NCI-H2107 treated with DMSO at 0.1 percent for 48 hours (cell line): ENCODE measurements around the gene LZTR1.

Experiments used
- DNase-seq: peaks from one replicate; lab custom pipeline; 2025; ENCODE audit not compliant: unreplicated experiment; lab: John Stamatoyannopoulos, UW

LZTR1 gene

DNA sequence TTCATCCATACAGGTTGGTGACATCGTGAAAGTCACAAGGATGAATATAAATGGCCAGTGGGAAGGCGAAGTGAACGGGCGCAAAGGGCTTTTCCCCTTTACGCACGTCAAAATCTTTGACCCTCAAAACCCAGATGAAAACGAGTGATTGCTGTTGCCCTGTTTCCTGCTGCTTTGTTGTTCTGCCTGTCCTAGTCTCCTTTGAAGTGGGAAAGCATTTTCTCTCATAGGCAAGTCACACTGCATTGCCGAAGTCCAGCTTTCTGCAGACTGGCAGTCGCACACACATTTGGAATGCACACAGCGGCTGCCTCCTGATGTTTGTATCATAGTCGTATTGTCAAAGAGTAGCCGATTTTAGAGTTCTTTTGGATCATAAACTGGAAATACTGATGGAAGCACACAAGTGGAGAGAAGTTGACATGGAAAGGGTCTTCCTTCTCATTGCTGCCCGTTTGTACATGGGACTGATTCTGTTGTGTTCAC is 32.4 kb upstream of the LZTR1 start:
- DNase-seq, result no peak

DNA sequence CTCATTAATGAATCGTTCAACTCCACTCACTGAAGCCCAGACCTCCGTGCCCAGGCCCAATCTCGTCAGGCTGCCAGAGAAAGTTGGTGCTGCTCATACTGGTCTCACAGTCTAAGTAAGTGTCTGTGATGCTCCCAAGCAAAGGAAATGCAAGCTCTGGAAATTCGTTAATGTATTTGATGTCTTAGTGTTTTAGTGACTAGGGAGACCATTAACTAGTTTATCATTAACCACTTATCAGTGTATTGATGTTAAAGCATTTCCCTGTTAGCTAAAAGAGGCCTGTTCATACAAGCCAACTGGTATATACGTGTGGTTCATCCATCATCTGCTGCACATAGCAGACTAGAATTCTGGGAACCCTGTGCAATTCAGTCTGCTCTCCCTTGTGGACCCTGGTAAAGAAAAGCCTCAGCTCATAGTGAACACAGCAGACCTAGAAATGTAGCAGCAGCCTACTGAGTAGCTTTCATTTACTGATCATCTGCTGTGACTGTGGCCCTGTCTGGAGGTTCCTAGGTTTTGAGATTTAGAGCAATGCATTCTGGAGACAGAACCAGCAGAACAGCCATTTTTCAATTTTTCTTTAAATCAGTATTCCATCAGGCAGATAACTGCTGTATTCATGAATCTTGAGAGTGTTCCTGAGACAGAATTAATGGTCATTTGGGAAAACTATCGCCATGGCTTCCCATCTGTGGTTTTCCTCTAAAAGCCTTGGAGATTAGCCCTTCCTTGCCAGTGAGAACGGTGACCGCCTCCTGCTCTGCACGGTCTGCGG is 30.8 kb upstream of the LZTR1 start:
- DNase-seq, result no peak

DNA sequence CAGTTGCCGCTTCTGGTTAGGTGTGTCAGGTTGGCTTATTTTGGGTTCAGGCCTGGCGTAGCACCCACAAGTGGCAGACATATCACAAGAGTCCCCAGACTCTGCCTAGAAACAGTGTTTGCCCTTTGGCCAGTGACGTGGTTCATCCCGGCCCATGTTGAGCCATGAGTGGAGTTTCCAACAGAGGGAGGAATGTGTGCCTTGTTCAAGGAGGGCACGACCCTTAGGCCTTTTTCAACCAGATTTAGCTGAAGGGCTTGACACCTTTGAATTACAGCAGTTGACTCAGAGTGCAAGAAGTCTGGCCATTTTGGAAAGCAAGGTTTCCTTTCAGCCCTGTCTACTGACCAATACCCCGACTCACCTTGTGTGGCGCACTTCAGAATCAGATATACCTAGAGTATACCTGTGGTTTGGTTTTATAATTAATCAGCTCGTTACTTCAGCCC is 30.1 kb upstream of the LZTR1 start:
- no peak for DNase-seq

DNA sequence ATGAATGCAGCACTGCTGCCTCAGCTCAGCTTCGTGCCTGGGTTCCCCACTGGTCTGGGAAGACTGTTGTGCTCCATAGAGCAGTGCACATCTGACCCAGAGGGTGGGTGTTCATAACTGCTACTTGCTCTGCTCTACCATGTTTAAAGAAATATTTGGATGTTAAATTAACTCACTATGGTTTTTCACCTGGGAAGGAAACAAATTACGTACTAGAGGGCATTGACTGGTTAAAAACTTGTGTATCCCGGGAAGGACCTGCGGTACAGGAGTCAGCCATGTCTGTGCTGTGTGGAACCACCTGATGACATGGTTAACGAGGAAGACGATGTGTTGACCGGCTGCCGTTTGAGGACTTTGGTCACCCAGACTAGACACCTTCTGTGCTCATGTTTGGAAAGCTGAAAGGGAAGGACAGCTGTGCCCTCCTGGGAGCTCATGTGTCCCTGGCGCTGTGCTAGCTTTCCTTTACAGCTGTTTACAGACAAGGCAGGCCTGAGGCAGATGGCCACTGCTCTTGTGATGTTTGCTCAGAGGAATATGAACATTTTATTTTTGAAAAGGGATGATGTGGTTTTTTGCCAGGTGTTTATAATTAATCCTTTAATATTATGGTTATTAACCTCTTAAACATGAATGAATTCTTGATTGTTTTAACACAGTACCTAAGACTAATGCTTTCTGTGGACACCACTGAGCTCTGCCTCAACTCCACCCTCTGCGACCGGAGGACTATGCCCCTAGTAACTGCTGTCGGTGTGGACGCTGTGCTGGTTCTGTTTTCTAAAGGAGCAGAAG is 29.4 kb upstream of the LZTR1 start:
- DNase-seq, result no peak

DNA sequence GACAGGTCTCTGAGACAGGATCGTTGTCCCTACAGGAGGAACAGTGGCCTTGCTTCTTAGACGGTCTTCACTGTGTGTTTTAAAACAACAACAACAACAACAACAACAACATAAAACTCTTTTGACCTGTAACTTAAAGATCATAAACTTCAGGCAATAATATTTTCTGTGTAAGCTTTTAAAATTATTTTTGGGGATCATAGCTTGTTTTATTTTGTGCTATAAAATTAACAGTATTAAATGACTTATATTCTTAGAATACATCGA is 28.8 kb upstream of the LZTR1 start:
- no peak for DNase-seq

DNA sequence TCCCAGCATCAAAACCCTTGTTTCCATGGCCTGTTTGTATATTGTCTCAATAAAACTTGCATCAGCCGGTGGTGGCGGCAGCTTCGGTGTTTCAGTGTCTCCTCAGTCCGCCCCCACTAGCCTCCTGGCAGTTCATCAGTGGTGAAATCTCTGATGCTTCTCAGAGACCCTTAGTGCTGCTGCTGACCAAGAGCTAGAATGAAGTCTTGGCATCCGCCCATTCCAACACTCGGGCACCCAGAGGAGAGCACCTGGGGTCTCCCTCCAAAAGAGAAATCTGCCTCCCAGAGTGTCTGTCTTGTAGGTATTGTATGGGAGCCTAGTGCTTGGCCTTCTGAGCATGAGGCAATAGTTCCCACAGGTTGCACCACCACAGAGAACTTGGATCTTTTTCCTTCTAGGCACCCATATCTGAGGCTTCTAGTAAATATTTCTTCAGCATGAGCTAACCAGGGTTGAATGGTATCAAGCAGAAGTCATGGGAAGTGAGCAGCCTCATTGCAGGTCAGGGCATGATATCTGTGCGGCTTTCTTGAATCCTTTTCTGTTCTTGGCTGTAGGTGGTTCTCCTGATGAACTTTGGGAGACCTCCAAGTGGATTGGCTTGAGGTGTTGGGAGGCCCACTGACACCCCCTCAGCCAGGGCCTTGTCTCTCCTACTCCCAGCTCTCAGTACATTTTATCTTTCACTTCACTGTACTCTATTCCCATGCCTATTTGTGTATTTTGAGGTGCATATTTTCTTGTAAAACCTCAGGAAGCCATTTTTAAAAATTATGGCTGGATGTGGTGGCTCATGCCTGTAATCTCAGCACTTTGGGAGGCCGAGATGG is 28.2 kb upstream of the LZTR1 start:
- DNase-seq, result no peak

DNA sequence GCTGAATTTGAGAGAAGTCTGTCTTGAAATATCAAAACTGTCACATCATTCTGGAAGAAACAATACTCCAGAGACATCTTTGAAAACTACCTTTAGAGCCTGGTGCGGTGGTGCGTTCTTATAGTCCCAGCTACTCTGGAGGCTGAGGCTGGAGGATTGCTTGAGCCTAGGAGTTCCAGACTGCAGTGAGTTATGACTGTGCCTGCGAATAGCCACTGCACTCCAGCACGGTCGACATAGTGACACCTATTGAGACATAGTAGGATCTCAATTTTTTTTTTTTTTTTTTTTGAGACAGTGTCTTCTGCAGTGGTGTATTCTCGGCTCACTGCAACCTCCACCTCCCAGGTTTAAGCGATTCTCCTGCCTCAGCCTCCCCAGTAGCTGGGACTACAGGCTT is 26.5 kb upstream of the LZTR1 start:
- no peak for DNase-seq

DNA sequence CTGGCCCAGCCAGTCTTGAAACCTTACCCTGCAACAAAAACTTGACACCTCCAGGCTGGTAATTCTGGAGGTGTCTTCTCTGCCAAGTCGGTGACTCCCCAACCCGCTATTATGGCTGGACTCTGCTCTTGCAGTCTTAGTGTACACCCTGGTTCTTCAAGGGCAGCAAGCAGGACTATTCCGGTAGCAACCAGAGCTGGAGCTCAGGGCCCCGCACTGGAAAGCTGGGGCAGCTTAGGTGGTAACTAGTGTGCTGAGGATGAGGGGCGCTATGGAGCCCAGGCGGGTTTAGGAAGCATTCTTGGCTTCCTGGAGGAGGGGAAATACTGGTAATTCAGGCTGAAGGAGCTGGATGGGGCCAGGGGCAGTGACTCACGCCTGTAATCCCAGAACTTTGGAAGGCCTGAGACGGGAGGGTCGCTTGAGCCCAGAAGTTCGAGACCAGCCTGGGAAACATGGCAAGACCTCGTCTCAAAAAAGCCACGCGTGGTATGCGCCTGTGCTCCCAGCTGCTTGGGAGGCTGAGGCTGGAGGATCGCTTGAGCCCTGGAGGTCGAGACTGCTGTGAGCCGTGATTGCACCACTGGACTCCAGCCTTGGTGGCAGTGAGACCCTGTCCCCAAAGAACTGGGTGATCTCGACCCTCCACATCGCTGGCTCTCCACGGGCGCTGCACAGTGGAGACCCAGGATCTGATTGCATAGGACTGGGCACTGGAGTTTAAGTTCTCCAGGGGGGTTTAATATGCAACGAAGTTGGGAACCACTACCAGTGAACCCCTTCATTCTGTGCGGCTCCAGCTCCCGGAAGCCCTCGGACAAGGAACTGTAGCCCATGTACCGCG is 25.6 kb upstream of the LZTR1 start:
- no peak for DNase-seq

DNA sequence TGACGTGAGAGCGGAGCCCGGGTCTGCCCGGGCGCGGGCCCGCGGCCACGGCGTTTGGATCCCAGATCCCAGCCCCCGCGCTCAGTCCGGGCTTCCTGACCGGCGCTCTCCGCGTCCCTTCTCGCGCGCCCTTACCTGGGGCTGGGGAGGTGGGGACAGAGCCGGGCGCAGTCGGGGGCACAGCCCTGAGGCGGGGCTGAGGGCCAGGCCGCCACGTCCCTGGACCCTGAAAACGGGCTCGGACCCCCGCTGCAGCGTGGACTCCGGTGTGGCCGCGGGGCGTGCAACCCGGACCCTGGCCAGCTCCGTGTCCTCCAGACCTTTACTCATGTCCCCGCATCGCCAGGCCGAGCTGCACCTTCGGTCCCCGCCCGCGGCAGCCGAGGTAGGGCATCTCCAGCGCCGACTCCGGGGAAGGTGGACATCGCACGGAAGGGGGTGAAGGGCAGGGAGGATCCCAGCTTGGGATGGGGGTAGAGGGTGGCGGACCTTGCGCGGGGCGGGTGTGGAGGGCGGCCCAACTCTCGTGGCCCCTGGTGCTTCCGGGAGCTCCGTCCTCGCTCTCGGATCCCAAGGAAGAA is 24.9 kb upstream of the LZTR1 start:
- DNase-seq, result no peak

DNA sequence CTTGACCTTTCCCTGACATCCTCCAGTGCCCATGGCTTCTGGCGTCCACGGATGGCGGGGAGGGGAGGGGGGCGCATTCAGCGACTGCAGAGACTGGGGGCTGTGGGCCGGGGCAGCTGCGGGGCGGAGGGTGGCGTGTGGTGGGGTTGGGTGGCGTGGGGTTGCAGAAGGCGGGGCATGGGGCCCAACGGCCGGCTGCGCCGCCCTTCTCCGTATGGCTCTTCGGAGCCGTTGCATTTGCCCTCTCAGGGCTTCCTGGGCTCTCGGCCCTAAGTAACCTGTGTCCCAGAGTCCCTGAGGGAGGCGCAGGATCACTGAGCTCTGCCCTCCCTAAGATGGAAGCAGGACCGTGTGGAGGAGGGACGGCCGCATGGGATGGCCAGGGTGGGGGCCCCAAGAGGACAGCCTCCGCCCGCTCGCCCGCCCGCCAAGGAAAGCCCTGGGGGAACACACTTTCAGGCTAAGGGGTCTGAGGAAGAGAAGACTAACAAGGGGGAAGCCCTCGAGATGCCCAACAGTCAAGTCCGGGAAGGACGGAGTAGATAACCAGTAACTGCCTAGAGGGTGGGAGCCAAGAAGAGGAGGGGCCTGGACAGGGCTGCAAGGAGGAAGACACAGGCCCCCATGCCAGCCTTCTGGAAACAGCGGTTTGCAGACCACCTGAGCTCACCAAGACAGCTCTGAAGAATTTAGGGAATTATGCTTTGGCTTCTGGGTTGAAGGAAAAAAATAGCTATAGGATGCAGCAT is 24.2 kb upstream of the LZTR1 start:
- DNase-seq, result no peak

DNA sequence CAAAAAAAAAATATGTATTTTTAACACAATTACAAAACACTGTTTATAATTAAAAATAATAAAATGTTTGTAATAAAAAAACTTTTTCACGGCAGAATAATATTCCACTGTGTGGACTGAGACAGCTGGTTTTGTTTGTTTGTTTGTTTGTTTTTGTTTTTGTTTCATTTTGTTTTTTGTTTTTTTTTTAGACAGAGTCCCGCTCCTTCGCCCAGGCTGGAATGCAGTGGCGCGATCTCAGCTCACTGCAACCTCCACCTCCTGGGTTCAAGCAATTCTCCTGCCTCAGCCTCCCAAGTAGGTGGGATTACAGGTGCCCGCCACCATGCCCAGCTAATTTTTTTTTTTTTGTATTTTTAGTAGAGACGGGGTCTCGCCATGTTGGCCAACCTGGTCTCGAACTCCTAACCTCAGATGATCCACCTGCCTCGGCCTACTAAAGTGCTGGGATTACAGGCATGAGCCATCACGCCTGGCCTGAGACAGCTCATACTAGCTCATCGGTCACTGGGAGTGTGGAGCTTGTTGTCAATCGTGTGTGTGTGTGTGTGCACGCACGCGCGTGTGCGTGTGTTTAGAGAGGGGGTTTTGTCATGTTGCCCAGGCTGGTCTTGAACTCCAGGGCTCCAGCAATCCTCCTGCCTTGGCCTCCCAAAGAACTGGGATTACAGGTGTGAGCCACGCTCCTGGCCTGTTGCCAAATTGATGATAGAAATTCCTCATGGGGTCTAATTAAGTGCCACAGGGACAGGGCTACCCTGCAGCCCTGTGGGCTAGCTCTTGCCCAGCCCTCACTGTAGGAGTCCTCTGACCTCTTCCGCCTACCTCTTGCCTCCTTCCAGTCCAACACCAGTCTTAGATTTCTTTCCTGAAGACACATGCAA is 22.3 kb upstream of the LZTR1 start:
- no peak for DNase-seq

DNA sequence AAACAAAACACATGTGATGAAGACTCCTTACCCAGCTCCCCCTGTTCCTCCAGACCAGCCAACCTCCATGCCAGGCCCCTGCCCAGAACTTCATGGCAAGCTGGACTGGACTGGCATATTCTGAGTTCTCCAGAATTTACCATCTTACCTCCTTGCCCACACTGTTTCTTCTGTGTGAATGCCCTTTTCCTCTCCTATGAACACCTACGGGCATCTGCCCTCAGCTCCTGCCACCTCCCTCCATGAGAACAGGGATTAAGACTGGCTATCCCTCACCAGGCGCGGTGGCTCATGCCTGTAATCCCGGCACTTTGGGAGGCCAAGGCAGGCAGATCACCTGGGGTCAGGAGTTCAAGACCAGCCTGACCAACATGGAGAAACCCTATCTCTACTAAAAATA is 21.5 kb upstream of the LZTR1 start:
- DNase-seq, result no peak

DNA sequence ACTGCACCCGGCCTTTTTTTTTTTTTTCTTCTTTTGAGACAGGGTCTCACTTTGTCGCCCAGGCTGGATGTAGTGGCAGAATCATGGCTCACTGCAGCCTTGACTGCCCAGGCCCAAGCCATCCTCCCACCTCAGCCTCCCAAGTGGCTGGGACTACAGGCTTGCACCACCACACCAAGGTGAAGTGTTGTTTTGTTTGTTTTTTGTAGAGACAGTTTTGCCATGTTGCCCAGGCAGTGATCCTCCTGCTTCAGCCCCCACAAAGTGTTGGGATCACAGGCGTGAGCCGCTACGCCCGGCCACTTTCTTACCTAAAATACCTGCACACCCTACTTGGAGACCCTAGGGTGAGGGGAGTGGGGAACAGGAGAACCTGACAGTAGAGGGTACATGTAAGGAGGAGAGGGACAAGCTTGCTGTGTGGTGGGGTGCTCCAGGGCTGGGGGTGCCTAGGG is 19.6 kb upstream of the LZTR1 start:
- no peak for DNase-seq

DNA sequence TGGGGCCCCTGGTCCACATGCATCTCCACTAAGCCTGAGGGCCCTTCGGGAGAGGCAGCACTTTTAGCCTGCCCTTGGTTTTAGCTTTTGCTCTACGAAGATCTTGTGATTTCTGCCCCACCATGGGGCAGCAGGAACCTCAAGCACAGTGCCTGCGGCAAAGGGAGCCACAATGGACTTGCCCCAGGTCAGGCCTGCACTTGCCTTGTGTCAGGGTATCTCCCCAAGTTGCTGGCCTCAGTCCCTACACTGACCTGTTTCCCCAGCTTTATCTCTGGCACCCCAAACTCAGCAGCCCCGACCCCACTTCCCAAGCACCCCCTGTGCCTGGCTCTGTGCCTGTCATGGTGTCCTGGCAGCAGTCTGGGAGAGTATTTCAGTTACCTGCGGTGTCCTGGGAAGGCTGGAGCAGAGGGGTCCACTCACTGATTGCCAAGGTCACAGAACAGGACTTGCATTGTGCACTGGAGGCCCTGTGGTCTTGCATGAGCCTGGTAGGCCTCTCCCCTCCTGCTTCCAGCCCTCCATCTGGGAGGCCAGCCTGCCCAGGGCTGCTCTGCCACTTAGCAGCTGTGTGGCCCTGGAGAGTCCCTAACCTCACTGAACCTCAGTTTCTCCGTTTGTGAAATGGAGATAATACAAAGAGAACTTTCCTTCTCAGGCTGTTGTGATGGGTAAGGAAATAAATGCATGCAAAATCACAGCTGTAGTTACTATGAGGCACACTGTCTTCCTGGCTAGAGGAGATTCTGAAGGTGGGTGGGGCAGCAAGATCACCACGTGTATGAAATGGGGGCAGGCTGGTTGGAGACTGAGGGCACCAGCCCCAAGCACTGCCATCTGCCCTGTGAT is 18.7 kb upstream of the LZTR1 start:
- DNase-seq, result no peak

DNA sequence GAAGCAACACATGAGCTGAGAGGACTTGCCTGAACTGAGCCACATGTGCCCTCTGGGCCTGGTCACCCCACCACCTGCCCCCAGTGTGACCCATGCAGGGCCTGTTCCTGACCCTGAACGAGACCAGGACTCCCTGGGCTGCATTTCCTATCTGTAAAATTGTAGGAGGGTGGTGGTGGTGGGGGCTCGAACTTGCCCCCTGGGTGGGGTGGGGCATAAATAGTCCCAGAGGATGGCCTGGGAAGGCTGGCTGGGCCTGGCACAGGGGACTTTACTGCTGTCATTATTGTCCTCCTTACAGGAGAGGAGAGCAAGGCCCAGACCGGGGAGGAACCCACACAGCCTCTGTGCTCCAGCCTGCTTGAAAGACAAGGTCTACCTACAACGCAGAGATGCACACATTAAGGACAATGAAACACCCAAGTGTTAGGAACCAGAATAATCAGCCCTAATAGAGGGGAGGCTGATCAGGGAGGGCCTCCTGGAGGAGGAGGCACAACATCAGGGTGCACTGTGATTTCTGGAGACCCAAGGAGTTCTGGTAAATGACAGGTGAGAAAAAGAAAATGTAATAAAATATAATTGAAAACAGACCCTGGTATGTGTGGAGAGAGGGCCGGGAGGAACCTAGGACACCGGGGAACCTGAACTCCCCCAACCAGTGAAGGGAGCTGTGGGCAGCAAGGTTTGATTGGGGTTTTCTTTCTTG is 17.9 kb upstream of the LZTR1 start:
- no peak for DNase-seq

DNA sequence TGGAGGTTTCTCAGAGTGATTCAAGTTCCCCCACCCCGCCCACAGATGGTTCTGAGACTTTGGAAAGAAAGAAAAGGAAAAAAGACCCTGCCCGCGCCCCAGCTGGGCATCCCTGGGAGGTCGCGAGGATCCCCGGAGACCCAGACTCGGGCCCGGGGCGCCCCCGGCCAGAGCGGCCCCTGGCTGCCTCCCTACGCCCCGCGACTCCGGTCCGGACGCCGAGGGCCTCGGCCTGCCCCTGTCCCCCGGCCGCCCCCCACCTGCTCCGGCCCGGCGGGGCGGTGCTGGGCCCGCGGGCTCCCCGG is 17.3 kb upstream of the LZTR1 start:
- no peak for DNase-seq
